ENCODE measurements around the gene KDM5B. TPM values are rescaled to one million over a fixed set of nuclear protein-coding genes. Genes with fewer than 3 reads are reported as not detected.
A peak's percentile ranks its signal among the peaks of the same experiment; 100 is the strongest.
"Not testable (repeated sequence)": the region's sequence is repeated elsewhere in the genome, so short reads cannot be mapped to it uniquely, and the experiment has no call there.

KDM5B gene
- total RNA-seq, 2 donors from 2014 or later: 92.2 to 150 TPM

GRCh38 chr1:202809597-202810159, 1.5 kb upstream of the KDM5B start:
- Mint-ChIP-seq H3K27me3 (no peaks in the 10 kb centered on the region), H3K9me3 (no peaks in the 10 kb centered on the region), H3K27ac (peak overlapping the region; percentile 80 to 89), H3K36me3 (no peaks in the 10 kb centered on the region), H3K4me1 (ENCODE audit: low read depth in 2 of 2) (peaks cover 43 to 44% of the 10 kb centered on the region in 2 donors), H3K4me3 (peak overlapping the region; percentile 89)
- no peak for DNase-seq (ENCODE audit: low spot score)
- ATAC-seq: no peak

GRCh38 chr1:202807451-202807925, 733 bp downstream of the KDM5B start:
- Mint-ChIP-seq H3K4me3 (peak overlapping the region; percentile 89), H3K4me1 (ENCODE audit: low read depth in 2 of 2) (peaks cover 50 to 52% of the 10 kb centered on the region in 2 donors), H3K36me3 (no peaks in the 10 kb centered on the region), H3K27me3 (no peaks in the 10 kb centered on the region), H3K9me3 (no peaks in the 10 kb centered on the region), H3K27ac (peak overlapping the region; percentile 89 to 97)
- DNase-seq (ENCODE audit: low spot score) (no peak), ATAC-seq (peak; percentile 8 to 26)

DNA sequence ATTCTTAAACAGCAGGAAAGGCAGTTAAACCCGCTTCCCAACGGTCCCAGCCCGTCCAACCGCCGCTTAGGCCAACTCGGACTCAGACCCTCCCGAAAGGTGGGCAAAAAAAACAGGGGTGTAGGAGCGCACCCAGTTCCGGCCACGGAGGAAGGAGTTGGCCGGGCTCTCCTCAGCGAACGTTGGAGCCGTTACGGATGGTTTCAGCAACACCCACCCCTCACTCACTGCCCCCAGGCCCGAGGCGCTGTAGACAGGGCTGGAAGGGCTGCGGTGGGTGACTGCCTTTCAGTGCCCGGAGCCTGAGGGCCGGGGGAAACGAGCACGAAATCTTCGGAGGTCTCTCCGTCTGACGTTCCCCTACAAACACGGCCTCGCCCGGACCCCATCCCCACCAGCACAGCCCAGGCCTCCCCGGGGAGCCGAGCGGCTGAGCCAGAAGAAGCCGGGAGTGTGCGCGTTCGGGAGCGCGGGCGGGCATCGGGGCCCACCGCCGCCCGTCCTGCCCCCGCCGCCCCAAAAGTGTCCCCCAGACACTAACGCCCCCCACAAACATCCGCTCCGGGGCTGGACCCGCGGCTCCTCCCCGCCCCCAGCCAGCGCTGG, 1.3 kb downstream of the KDM5B start:
- Mint-ChIP-seq H3K4me1 (ENCODE audit: low read depth in 2 of 2) (peaks cover 50% of the 10 kb centered on the region in 2 donors), H3K36me3 (no peaks in the 10 kb centered on the region), H3K4me3 (peak overlapping the region; percentile 89), H3K27me3 (no peaks in the 10 kb centered on the region), H3K27ac (peak overlapping the region; percentile 89 to 97), H3K9me3 (no peaks in the 10 kb centered on the region)
- DNase-seq (ENCODE audit: low spot score): no peak
- ATAC-seq: no peak

GRCh38 chr1:202805886-202806844, 2.1 kb downstream of the KDM5B start:
- ATAC-seq: peak; percentile 12 to 41
- Mint-ChIP-seq H3K27me3 (no peaks in the 10 kb centered on the region), H3K9me3 (no peaks in the 10 kb centered on the region), H3K4me1 (ENCODE audit: low read depth in 2 of 2) (peaks cover 43 to 48% of the 10 kb centered on the region in 2 donors), H3K36me3 (no peaks in the 10 kb centered on the region), H3K27ac (peak overlapping the region; percentile 89 to 97), H3K4me3 (peak overlapping the region; percentile 89)
- DNase-seq (ENCODE audit: low spot score): no peak

- DNase-seq (ENCODE audit: low spot score) (no peak), ATAC-seq (no peak)
- H3K36me3 Mint-ChIP-seq: no peaks in the 10 kb centered on the region
- no peak overlapping the region for H3K4me3 Mint-ChIP-seq
- no peaks in the 10 kb centered on the region for H3K27me3 Mint-ChIP-seq
- peak overlapping the region; percentile 18 to 23 for H3K27ac Mint-ChIP-seq
- no peaks in the 10 kb centered on the region for H3K9me3 Mint-ChIP-seq
- H3K4me1 Mint-ChIP-seq (ENCODE audit: low read depth in 2 of 2): peaks cover 41 to 46% of the 10 kb centered on the region in 2 donors
These were observed 4.1 kb downstream of the KDM5B start for GRCh38 chr1:202804126-202804525.

GRCh38 chr1:202802998-202803932, 5.0 kb downstream of the KDM5B start:
- Mint-ChIP-seq H3K27me3 (no peaks in the 10 kb centered on the region), H3K9me3 (no peaks in the 10 kb centered on the region), H3K4me3 (no peak overlapping the region), H3K27ac (no peak overlapping the region), H3K4me1 (ENCODE audit: low read depth in 2 of 2) (peaks cover 33 to 38% of the 10 kb centered on the region in 2 donors), H3K36me3 (no peaks in the 10 kb centered on the region)
- ATAC-seq (no peak), DNase-seq (ENCODE audit: low spot score) (no peak)

DNA sequence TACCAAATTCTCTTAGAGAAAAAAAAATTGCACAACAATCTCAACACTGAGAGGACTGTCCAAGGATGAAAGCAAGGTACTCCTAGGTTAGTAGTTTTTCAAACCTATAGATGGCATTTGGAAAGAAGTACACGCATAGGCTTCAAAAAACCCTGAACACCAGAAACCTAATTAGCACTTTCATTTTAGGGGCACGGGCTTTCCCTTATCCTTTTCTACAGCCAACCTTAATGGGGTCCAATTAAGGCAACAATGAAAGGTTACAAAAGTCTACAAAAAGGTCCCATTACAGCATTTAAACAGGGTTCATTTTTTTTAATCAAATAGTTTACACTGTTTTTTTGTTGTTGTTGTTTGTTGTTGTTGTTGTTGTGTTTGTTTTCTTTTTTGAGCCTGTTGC, 6.2 kb downstream of the KDM5B start:
- no peaks in the 10 kb centered on the region for H3K27me3 Mint-ChIP-seq
- no peak overlapping the region for H3K4me3 Mint-ChIP-seq
- H3K9me3 Mint-ChIP-seq: no peaks in the 10 kb centered on the region
- peaks cover 38 to 39% of the 10 kb centered on the region in 2 donors for H3K4me1 Mint-ChIP-seq (ENCODE audit: low read depth in 2 of 2)
- ATAC-seq: no peak
- no peak overlapping the region for H3K27ac Mint-ChIP-seq
- H3K36me3 Mint-ChIP-seq: no peaks in the 10 kb centered on the region
- DNase-seq (ENCODE audit: low spot score): no peak

GRCh38 chr1:202801175-202801574, 7.0 kb downstream of the KDM5B start:
- Mint-ChIP-seq H3K4me3 (no peak overlapping the region), H3K27me3 (no peaks in the 10 kb centered on the region), H3K36me3 (no peaks in the 10 kb centered on the region), H3K4me1 (ENCODE audit: low read depth in 2 of 2) (peaks cover 34 to 39% of the 10 kb centered on the region in 2 donors), H3K9me3 (no peaks in the 10 kb centered on the region), H3K27ac (no peak overlapping the region)
- ATAC-seq (no peak), DNase-seq (ENCODE audit: low spot score) (no peak)

GRCh38 chr1:202800742-202801141, 7.5 kb downstream of the KDM5B start:
- Mint-ChIP-seq H3K36me3 (no peaks in the 10 kb centered on the region), H3K4me3 (no peak overlapping the region), H3K9me3 (no peaks in the 10 kb centered on the region), H3K27ac (no peak overlapping the region), H3K27me3 (no peaks in the 10 kb centered on the region), H3K4me1 (ENCODE audit: low read depth in 2 of 2) (peaks cover 29 to 38% of the 10 kb centered on the region in 2 donors)
- DNase-seq (ENCODE audit: low spot score): no peak
- ATAC-seq: no peak

DNA sequence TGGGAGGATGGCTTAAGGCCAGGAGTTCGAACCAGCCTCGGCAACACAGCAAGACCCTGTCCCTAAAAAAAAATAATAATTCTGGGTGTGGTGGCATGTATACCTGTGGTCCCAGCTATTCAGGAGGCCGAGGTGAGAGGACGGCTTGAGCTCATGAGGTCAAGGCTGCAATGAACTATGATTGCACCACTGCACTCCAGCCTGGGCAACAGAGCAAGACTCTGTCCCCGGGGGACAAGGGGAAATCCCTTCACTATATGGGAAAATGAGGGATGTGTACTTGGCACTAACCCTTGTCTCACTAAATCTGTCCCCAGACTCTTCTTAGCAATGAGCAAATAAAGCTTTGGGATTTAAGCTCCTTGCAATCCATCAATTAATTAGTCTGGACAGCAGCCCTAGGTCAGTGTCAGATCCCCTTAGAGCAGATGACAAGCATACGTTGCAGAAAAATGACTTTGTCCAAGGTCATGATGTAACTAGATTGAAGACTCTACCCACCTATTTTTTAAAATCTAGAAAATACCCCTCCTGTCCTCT, 9.4 kb downstream of the KDM5B start:
- H3K27ac Mint-ChIP-seq: no peak overlapping the region
- DNase-seq (ENCODE audit: low spot score) (no peak), ATAC-seq (no peak)
- H3K4me1 Mint-ChIP-seq (ENCODE audit: low read depth in 2 of 2): peaks cover 21 to 38% of the 10 kb centered on the region in 2 donors
- H3K4me3 Mint-ChIP-seq: no peak overlapping the region
- no peaks in the 10 kb centered on the region for H3K27me3 Mint-ChIP-seq
- no peaks in the 10 kb centered on the region for H3K36me3 Mint-ChIP-seq
- H3K9me3 Mint-ChIP-seq: no peaks in the 10 kb centered on the region

- DNase-seq (ENCODE audit: low spot score) (no peak), ATAC-seq (no peak)
- Mint-ChIP-seq H3K4me1 (ENCODE audit: low read depth in 2 of 2) (peaks cover 21 to 38% of the 10 kb centered on the region in 2 donors), H3K4me3 (no peak overlapping the region), H3K27ac (no peak overlapping the region), H3K9me3 (no peaks in the 10 kb centered on the region), H3K36me3 (no peaks in the 10 kb centered on the region), H3K27me3 (no peaks in the 10 kb centered on the region)
These were observed 10.0 kb downstream of the KDM5B start for GRCh38 chr1:202798260-202798659.

- DNase-seq (ENCODE audit: low spot score): no peak
- H3K4me1 Mint-ChIP-seq (ENCODE audit: low read depth in 2 of 2): peaks cover 14 to 24% of the 10 kb centered on the region in 2 donors
- H3K27me3 Mint-ChIP-seq: no peaks in the 10 kb centered on the region
- ATAC-seq: no peak
- no peak overlapping the region for H3K27ac Mint-ChIP-seq
- no peaks in the 10 kb centered on the region for H3K9me3 Mint-ChIP-seq
- H3K4me3 Mint-ChIP-seq: no peak overlapping the region
- no peaks in the 10 kb centered on the region for H3K36me3 Mint-ChIP-seq
These were observed 11.6 kb downstream of the KDM5B start for GRCh38 chr1:202796670-202797069.

DNA sequence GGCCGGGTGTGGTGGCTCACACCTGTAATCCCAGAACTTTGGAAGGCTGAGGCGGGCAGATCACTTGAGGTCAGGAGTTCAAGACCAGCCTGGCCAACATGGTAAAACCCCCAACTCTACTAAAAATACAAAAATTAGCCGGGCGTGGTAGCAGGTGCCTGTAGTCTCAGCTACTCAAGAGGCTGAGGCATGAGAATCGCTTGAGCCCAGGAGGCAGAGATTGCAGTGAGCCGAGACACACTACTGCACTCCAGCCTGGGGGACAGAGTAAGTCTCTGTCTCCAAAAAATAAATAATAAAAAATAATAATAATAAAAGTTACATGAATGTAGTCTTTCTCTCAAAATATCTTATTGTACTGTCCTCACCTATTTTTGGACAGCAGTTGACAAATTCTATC, 13.3 kb downstream of the KDM5B start:
- peaks cover 11 to 20% of the 10 kb centered on the region in 2 donors for H3K4me1 Mint-ChIP-seq (ENCODE audit: low read depth in 2 of 2)
- DNase-seq (ENCODE audit: low spot score); H3K4me3 Mint-ChIP-seq; H3K36me3 Mint-ChIP-seq; ATAC-seq; H3K9me3 Mint-ChIP-seq; H3K27me3 Mint-ChIP-seq; H3K27ac Mint-ChIP-seq: not testable (repeated sequence)
